Heart left ventricle (tissue), 13 donors: ENCODE measurements around the gene IFI27.

Source experiments
- POLR2A ChIP-seq, 2 donors: fragments of 450-650 bp; IDR thresholded peaks; one replicate each; pipeline ENCODE4 v1.6.1; 2017; ENCODE audit warnings: antibody characterized with exemption in 2 of 2, mild to moderate bottlenecking in 2 of 2, moderate library complexity in 2 of 2
- TF ChIP-seq, protein P1 (sequence below), 12 donors: fragments of 200-600 bp; sonication (generic) in 4 of 12; IDR thresholded peaks; one replicate each; pipeline versions ENCODE4 v1.5.0 to v1.8.0; 2018 to 2022; ENCODE audit warnings: antibody characterized with exemption in 12 of 12, mild to moderate bottlenecking in 5 of 12
- donor health status: ischemic (EF 13 %, LVEDD 7.1; RV severe dilation, severe dysfunction).
- donor health status: DM: no; HTN: yes; CAD: no.
- donor health status: DM: no; HTN: no; CAD: no.
- donor health status: ischemic (EF 25% LVEDD 6.9; RV normal size, moderate dysfunction).
- donor health status: ischemic (EF 25% LVEDD 5.7; RV mildly dilated, moderate dysfunction).
- donor health status: ischemic (EF 35%, LVEDD 5.7; RV mildly dilated, moderate dysfunction).
- donor health status: nonischemic (EF 11% LVEDD 7.7; RV severe dilation, severe dysfunction).
- donor health status: DM: yes; HTN: yes; CAD: no.
- donor health status: PGD.
- donor health status: ischemic (EF 29% LVEDD 5.4; RV normal size, mild dysfunction).
- donor health status: nonischemic (EF 23%, LVEDD 6.1; RV moderate dilation, normal function).

DNA sequence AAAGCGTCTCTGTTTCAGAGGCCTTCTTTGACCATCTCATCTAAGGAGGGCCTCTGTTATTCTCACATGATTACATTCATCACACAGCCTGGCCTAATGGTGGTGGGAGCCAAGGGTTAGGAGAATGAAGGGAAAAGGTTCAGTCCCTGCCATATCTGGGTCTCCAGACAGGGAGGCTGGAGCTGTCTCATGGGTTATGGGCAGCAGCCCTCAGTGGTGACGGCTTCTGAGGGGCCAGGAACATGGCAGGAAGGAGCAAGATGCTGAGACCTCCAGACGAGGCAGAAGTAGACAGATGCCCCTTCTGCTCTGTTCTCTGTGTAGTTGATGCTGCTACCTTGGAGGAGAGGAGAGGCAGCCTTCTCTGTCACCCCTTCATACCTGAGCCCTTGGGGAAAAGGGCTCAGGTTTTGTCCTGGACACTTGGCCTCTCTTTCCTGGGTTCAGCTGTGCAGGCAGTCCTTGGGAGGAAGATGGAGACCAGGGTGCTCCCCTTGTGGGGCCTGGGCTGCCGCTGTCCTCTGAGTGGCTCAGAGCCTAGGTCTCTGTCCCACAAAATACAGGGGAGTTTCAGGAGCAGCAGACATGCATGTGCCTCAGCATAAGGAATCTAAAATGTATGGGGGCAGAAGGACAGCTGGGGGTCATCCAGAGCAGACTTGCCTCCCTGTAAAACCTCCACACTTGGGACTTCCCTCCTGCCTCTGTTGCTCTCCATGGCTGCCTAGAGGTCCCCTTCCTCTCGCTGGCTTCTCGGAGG is 15.3 kb downstream of the IFI27 start:
- TF ChIP-seq, protein P1, sequence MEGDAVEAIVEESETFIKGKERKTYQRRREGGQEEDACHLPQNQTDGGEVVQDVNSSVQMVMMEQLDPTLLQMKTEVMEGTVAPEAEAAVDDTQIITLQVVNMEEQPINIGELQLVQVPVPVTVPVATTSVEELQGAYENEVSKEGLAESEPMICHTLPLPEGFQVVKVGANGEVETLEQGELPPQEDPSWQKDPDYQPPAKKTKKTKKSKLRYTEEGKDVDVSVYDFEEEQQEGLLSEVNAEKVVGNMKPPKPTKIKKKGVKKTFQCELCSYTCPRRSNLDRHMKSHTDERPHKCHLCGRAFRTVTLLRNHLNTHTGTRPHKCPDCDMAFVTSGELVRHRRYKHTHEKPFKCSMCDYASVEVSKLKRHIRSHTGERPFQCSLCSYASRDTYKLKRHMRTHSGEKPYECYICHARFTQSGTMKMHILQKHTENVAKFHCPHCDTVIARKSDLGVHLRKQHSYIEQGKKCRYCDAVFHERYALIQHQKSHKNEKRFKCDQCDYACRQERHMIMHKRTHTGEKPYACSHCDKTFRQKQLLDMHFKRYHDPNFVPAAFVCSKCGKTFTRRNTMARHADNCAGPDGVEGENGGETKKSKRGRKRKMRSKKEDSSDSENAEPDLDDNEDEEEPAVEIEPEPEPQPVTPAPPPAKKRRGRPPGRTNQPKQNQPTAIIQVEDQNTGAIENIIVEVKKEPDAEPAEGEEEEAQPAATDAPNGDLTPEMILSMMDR (IDR thresholded peaks at IDR 0.05) = no peak
- TF ChIP-seq POLR2A (IDR thresholded peaks at IDR 0.05) = no peak
